C4-2B (cell line): Measurements from ENCODE around the gene XPO5.

Experiments used
- ZFX ChIP-seq: fragments of 450-650 bp; IDR thresholded peaks from 2 replicates; pipeline ENCODE4 v1.6.1; 2017
- TF ChIP-seq, protein P1 (sequence below): fragments of 450-650 bp; conservative IDR thresholded peaks from 2 replicates; pipeline ENCODE4 v1.5.1; 2017; ENCODE audit warnings: mild to moderate bottlenecking

DNA sequence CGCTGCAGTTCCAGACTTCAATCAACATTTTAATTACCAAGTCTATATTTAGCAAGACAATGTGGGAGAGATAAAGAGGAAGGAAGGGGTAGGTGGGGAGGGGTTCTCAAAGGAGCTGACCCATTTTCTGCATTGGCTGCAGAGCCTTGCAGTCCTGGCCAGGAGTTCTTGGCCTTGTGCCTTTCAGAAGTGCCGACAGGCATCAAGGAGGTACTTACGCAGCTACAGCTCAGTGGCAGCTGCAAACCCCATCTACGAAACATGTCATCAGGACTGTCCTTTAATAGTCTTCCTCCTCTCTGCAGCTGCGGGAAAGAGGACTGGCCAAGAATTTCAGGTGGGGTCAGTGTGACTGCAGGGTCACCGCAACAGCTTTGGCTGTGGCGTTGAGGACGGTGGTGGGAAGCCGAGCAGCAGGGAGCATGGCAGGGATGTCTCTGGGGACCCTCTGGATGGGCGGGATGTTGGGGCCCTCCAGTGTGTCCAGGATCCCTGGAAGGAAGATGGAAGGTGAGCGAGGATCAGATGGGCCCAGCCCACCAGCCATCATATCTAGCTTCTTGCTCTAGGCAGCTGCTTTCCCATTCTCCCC is 63.9 kb downstream of the XPO5 start:
- TF ChIP-seq, protein P1, sequence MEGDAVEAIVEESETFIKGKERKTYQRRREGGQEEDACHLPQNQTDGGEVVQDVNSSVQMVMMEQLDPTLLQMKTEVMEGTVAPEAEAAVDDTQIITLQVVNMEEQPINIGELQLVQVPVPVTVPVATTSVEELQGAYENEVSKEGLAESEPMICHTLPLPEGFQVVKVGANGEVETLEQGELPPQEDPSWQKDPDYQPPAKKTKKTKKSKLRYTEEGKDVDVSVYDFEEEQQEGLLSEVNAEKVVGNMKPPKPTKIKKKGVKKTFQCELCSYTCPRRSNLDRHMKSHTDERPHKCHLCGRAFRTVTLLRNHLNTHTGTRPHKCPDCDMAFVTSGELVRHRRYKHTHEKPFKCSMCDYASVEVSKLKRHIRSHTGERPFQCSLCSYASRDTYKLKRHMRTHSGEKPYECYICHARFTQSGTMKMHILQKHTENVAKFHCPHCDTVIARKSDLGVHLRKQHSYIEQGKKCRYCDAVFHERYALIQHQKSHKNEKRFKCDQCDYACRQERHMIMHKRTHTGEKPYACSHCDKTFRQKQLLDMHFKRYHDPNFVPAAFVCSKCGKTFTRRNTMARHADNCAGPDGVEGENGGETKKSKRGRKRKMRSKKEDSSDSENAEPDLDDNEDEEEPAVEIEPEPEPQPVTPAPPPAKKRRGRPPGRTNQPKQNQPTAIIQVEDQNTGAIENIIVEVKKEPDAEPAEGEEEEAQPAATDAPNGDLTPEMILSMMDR: no peak
- no peak for TF ChIP-seq ZFX
